Inferior parietal cortex (tissue), 1 donor: ENCODE results near the gene ZBP1.

Experiments
- DNase-seq: peaks from one replicate; pipeline ENCODE4 v3.0.0-alpha.2; 2016; ENCODE audit errors: extremely low spot score

Gene ZBP1

GRCh38 chr20:57618091-57618763 lies 2.0 kb downstream of the ZBP1 start:
- DNase-seq, result no peak

GRCh38 chr20:57617079-57617795 lies 3.0 kb downstream of the ZBP1 start:
- DNase-seq, result no peak

- DNase-seq, result no peak
Observed at GRCh38 chr20:57616143-57616951, 3.9 kb downstream of the ZBP1 start.

GRCh38 chr20:57615445-57615811 lies 4.8 kb downstream of the ZBP1 start:
- no peak for DNase-seq

- no peak for DNase-seq
Observed at GRCh38 chr20:57614490-57615444, 5.5 kb downstream of the ZBP1 start.

- DNase-seq, result no peak
Observed at GRCh38 chr20:57613481-57613921, 6.7 kb downstream of the ZBP1 start.

GRCh38 chr20:57612916-57613315 lies 7.3 kb downstream of the ZBP1 start:
- DNase-seq, result no peak

- DNase-seq, result no peak
Observed at GRCh38 chr20:57612436-57612835, 7.8 kb downstream of the ZBP1 start.

- DNase-seq, result peak; percentile 13
Observed at GRCh38 chr20:57611586-57612311, 8.5 kb downstream of the ZBP1 start.

GRCh38 chr20:57610261-57610952 lies 9.8 kb downstream of the ZBP1 start:
- no peak for DNase-seq

GRCh38 chr20:57609842-57610167 lies 10.4 kb downstream of the ZBP1 start:
- DNase-seq, result no peak

GRCh38 chr20:57609086-57609841 lies 11.0 kb downstream of the ZBP1 start:
- no peak for DNase-seq

- DNase-seq, result no peak
Observed at GRCh38 chr20:57608516-57608915, 11.7 kb downstream of the ZBP1 start.

GRCh38 chr20:57605878-57606277 lies 14.3 kb downstream of the ZBP1 start:
- DNase-seq, result no peak

GRCh38 chr20:57605045-57605444 lies 15.2 kb downstream of the ZBP1 start:
- no peak for DNase-seq

- no peak for DNase-seq
Observed at GRCh38 chr20:57603120-57603519, 17.1 kb downstream of the ZBP1 start.

GRCh38 chr20:57601737-57602136 lies 18.5 kb downstream of the ZBP1 start:
- no peak for DNase-seq

- DNase-seq, result no peak
Observed at GRCh38 chr20:57601211-57601570, 19.0 kb downstream of the ZBP1 start.

- DNase-seq, result no peak
Observed at GRCh38 chr20:57600320-57601210, 19.7 kb downstream of the ZBP1 start.
